Heart left ventricle (tissue), 16 donors: ENCODE results near the gene MEX3A. TPM values are rescaled to one million over a fixed set of nuclear protein-coding genes. Genes with fewer than 3 reads are reported as not detected.
A peak's percentile ranks its signal among the peaks of the same experiment; 100 is the strongest.
"Not testable (repeated sequence)": the region's sequence is repeated elsewhere in the genome, so short reads cannot be mapped to it uniquely, and the experiment has no call there.

ENCODE experiments used
- ATAC-seq, 4 donors: fragments of 200-7000 bp; cut with Tn5 transposase; one replicate each; pipeline ENCODE4 v1.9.1; 2020 to 2022; ENCODE audit warnings: moderate library complexity in 4 of 4, mild to moderate bottlenecking in 3 of 4, moderate number of reproducible peaks in 1 of 4
- DNase-seq, 5 donors: peaks; one replicate each; pipeline ENCODE4 v3.0.0-alpha.2; 2020
- H3K27ac ChIP-seq, 12 donors: fragments of 200-600 bp; sonication (generic) in 4 of 12; one replicate each; pipeline versions ENCODE4 v1.5.0 to v1.8.0; 2016 to 2022; ENCODE audit warnings: mild to moderate bottlenecking in 2 of 12
- H3K27me3 ChIP-seq, 9 donors: fragments of 200-600 bp; sonication (generic) in 2 of 9; one replicate each; pipeline versions ENCODE4 v1.5.1 to v1.8.0; 2016 to 2022; ENCODE audit warnings: mild to moderate bottlenecking in 3 of 9
- H3K36me3 ChIP-seq, 9 donors: fragments of 200-600 bp; sonication (generic) in 2 of 9; one replicate each; pipeline versions ENCODE4 v1.5.0 to v1.8.0; 2018 to 2022; ENCODE audit warnings: mild to moderate bottlenecking in 2 of 9
- H3K4me1 ChIP-seq, 12 donors: fragments of 200-600 bp; sonication (generic) in 4 of 12; one replicate each; pipeline versions ENCODE4 v1.5.0 to v1.8.0; 2016 to 2022; ENCODE audit warnings: mild to moderate bottlenecking in 3 of 12
- H3K4me3 ChIP-seq, 12 donors: fragments of 200-600 bp; sonication (generic) in 4 of 12; one replicate each; pipeline versions ENCODE4 v1.5.0 to v1.8.0; 2017 to 2022; ENCODE audit warnings: mild to moderate bottlenecking in 9 of 12, moderate library complexity in 4 of 12
- H3K9me3 ChIP-seq, 12 donors: fragments of 200-600 bp; sonication (generic) in 4 of 12; one replicate each; pipeline versions ENCODE4 v1.5.0 to v1.8.0; 2016 to 2022; ENCODE audit warnings: mild to moderate bottlenecking in 1 of 12
- POLR2A ChIP-seq, 2 donors: fragments of 450-650 bp; IDR thresholded peaks; one replicate each; pipeline ENCODE4 v1.6.1; 2017; ENCODE audit warnings: antibody characterized with exemption in 2 of 2, mild to moderate bottlenecking in 2 of 2, moderate library complexity in 2 of 2
- WGBS, 4 donors: extraction: QIAGEN DNeasy Blood & Tissue Kit in 2 of 4; methylation state at CpG; one replicate each; pipeline versions ENCODE4 v1.1.5 to v1.1.7; 2013 to 2018; 5-methylcytosine and 5-hydroxymethylcytosine counted together
- intact Hi-C, 10 donors: fragments of 100-400 bp; cut with DNase I; formaldehyde crosslinking; loops; one replicate each; pipeline versions ENCODE4 v1.11.1 to v1.14.2; 2022
- polyA plus RNA-seq, 2 donors: library from polyadenylated mRNA; stranded (reverse); fragments of 200-250 nt; gene quantifications; one replicate each; pipeline ENCODE4 v1.2.3, GENCODE V29; 2013
- total RNA-seq, 9 donors: library from RNA; depleted of rRNA in 2 of 9; stranded (reverse); fragments of >200 nt in 2 of 9; fragmentation: NEBNext Ultra II Directional in 3 of 9; extraction: Animal tissue kit (Norgen Biotek cat#: 25700) in 3 of 9; gene quantifications; one replicate each; pipeline versions ENCODE4 v1.1.0 to v1.2.4, GENCODE V29; 2016 to 2023
- TF ChIP-seq, protein P1 (sequence below), 12 donors: fragments of 200-600 bp; sonication (generic) in 4 of 12; IDR thresholded peaks; one replicate each; pipeline versions ENCODE4 v1.5.0 to v1.8.0; 2018 to 2022; ENCODE audit warnings: antibody characterized with exemption in 12 of 12, mild to moderate bottlenecking in 5 of 12
- donor health status: ischemic (EF 13 %, LVEDD 7.1; RV severe dilation, severe dysfunction).
- donor health status: healthy with polysubstance abuse.
- donor health status: DM: no; HTN: yes; CAD: no.
- donor health status: DM: no; HTN: no; CAD: no.
- donor health status: ischemic (EF 25% LVEDD 6.9; RV normal size, moderate dysfunction).
- donor health status: ischemic (EF 25% LVEDD 5.7; RV mildly dilated, moderate dysfunction).
- donor health status: healthy.
- donor health status: DM: yes; HTN: yes; CAD: no.
- donor health status: ischemic (EF 35%, LVEDD 5.7; RV mildly dilated, moderate dysfunction).
- donor health status: nonischemic (EF 11% LVEDD 7.7; RV severe dilation, severe dysfunction).
- donor health status: DM: yes; HTN: yes; CAD: no.
- donor health status: PGD.
- donor health status: ischemic (EF 29% LVEDD 5.4; RV normal size, mild dysfunction).
- donor health status: nonischemic (EF 23%, LVEDD 6.1; RV moderate dilation, normal function).

The MEX3A gene
- total and polyA plus RNA-seq, 11 donors = 0.12 to 0.53 (median 0.32) TPM

- H3K36me3 ChIP-seq = peaks cover 0 to 45% (median 32%) of the 10 kb centered on the region in 9 donors
- WGBS, 4 donors = 57 to 62% (median 61%) methylated on average over 4 of the region's 4 CpGs
- peak overlapping the region in 2 of 12 donors; percentile 32 to 52 for H3K27ac ChIP-seq
- ATAC-seq (peak in 2 of 4 donors; percentile 4 to 32), DNase-seq (peak; percentile 44 to 75 (median 64))
- H3K4me3 ChIP-seq = no peak overlapping the region
- H3K4me1 ChIP-seq = peaks cover 0 to 37% (median 17%) of the 10 kb centered on the region in 12 donors
- intact Hi-C loops = loop anchor here in 4 of 10 donors (2.0 to 10.0 kb wide), 4 partner anchors 30 to 116 kb away; partner anchors contain the start of genes KHDC4 (in 2 of the 4), RXFP4 (in 2 of the 4) and SSR2 (in 1 of the 4)
- no peak for TF ChIP-seq POLR2A (IDR thresholded peaks at IDR 0.05)
- TF ChIP-seq, protein P1, sequence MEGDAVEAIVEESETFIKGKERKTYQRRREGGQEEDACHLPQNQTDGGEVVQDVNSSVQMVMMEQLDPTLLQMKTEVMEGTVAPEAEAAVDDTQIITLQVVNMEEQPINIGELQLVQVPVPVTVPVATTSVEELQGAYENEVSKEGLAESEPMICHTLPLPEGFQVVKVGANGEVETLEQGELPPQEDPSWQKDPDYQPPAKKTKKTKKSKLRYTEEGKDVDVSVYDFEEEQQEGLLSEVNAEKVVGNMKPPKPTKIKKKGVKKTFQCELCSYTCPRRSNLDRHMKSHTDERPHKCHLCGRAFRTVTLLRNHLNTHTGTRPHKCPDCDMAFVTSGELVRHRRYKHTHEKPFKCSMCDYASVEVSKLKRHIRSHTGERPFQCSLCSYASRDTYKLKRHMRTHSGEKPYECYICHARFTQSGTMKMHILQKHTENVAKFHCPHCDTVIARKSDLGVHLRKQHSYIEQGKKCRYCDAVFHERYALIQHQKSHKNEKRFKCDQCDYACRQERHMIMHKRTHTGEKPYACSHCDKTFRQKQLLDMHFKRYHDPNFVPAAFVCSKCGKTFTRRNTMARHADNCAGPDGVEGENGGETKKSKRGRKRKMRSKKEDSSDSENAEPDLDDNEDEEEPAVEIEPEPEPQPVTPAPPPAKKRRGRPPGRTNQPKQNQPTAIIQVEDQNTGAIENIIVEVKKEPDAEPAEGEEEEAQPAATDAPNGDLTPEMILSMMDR (IDR thresholded peaks at IDR 0.05) = no peak
- no peaks in the 10 kb centered on the region for H3K27me3 ChIP-seq
- H3K9me3 ChIP-seq = no peaks in the 10 kb centered on the region
Observed at GRCh38 chr1:156050376-156050775, 31.9 kb downstream of the MEX3A start.

DNA sequence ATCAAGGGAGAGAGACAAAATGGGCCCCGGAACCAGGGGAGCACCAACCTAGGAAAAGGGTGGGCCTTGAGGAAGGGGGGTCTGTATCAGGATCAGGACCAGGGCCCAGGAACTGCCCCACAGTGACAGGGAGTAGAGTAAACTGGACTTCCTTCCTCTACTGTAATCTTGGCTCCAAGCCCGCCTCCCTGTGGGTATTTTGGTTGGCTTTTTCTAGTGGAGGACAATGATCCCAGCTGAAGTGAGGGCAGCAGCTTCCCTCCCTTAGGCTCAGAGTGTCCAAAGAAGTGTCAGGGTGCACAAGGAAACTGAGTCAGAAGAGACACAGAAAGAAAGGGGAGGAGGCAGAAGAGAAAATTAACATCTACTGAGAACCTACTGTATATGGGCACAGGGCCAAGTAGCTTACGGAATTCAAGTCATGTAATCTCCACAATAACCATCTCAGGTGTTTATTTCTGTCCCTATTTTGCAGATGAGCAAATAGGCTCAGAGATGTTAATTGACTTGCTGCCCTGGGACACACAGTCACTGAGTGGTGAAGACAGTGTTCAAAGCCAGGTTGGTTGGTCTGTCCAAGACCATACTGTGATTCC, 33.5 kb downstream of the MEX3A start:
- peaks cover 0 to 53% (median 33%) of the 10 kb centered on the region in 9 donors for H3K36me3 ChIP-seq
- no peak for ATAC-seq

DNA sequence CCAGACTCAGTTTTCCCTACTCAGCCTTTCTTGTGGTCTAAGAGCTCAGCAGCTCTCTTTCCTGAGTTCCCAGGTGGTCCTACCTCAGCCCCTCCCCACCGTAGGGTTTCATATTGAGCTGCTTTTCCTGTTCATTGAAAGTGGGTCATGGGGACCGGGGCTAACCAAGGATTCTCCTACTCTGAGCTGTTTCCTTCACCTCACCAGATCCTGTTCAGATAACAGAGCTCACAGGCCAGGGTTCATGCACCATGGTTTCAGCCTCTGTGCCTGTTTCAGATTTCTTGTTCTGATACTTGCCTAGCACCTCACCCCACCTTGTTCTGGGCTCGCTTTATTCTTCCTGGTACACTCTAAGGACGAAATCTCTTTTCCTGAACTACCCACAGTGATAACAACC, 37.2 kb downstream of the MEX3A start:
- Histone ChIP-seq H3K36me3 (peaks cover 0 to 83% (median 66%) of the 10 kb centered on the region in 9 donors), H3K9me3 (no peaks in the 10 kb centered on the region), H3K4me1 (peaks cover 0 to 8% (median 0%) of the 10 kb centered on the region in 12 donors), H3K4me3 (no peak overlapping the region), H3K27ac (no peak overlapping the region), H3K27me3 (no peaks in the 10 kb centered on the region)
- no peak for ATAC-seq
- WGBS, 4 donors = 95 to 99% (median 96%) methylated on average over 4 of the region's 4 CpGs
- TF ChIP-seq, protein P1 (IDR thresholded peaks at IDR 0.05) = no peak
- no peak for TF ChIP-seq POLR2A (IDR thresholded peaks at IDR 0.05)
- intact Hi-C loops = no loop called here
- DNase-seq = no peak

More for the DNA sequence above, 33.5 kb downstream of the MEX3A start:
- Histone ChIP-seq H3K4me1 (peaks cover 0 to 33% (median 15%) of the 10 kb centered on the region in 12 donors), H3K27ac (no peak overlapping the region), H3K27me3 (no peaks in the 10 kb centered on the region), H3K9me3 (no peaks in the 10 kb centered on the region), H3K4me3 (no peak overlapping the region)
- TF ChIP-seq, protein P1 (IDR thresholded peaks at IDR 0.05) = no peak
- DNase-seq = no peak
- WGBS, 4 donors = 73 to 81% (median 75%) methylated on average over 3 of the region's 3 CpGs
- intact Hi-C loops = no loop called here

GRCh38 chr1:156042828-156043227, 39.4 kb downstream of the MEX3A start:
- no peaks in the 10 kb centered on the region for H3K4me1 ChIP-seq
- H3K27ac ChIP-seq = no peak overlapping the region
- peaks cover 0 to 83% (median 61%) of the 10 kb centered on the region in 9 donors for H3K36me3 ChIP-seq
- H3K9me3 ChIP-seq = no peaks in the 10 kb centered on the region
- H3K4me3 ChIP-seq = no peak overlapping the region
- peak in 1 of 5 donors; percentile 13 for DNase-seq
- intact Hi-C loops = no loop called here
- 92 to 96% (median 94%) methylated on average over 3 of the region's 3 CpGs for WGBS, 4 donors
- no peak for ATAC-seq
- no peaks in the 10 kb centered on the region for H3K27me3 ChIP-seq
- TF ChIP-seq, protein P1 (IDR thresholded peaks at IDR 0.05) = no peak
- TF ChIP-seq POLR2A (IDR thresholded peaks at IDR 0.05) = no peak

DNA sequence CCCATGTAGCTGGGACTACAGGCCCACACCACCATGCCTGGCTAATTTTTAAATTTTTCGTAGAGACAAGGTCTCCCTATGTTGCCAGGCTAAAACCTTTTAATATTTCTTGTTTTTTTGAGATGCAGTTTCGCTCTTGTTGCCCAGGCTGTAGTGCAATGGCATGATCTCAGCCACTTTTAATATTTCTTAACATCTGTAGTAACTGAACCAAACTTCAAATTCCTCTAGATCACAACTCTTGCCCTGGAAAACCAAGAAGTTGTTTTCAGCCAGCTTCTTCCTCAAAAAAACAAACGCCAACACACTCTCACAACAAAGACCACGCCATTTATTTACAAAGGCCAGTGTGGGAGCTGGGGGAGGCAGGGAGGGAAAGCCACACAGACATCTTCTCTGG, 47.3 kb downstream of the MEX3A start:
- H3K27ac ChIP-seq, intact Hi-C loops, H3K27me3 ChIP-seq, ATAC-seq, H3K9me3 ChIP-seq, H3K4me3 ChIP-seq, DNase-seq, H3K4me1 ChIP-seq: not testable (repeated sequence)
- WGBS, 4 donors = 94 to 98% (median 95%) methylated on average over 4 of the region's 4 CpGs
- H3K36me3 ChIP-seq = peaks cover 0 to 40% (median 34%) of the 10 kb centered on the region in 9 donors
